ENCODE measurements around the gene NOD2. TPM values are rescaled to one million over a fixed set of nuclear protein-coding genes. Genes with fewer than 3 reads are reported as not detected.

The NOD2 gene
- total RNA-seq, 1 experiment from 2014 or later = not detected

- intact Hi-C loops (cut with micrococcal nuclease; ENCODE audit: unreplicated experiment) (no loop called here), in situ Hi-C loops (cut with HindIII; ENCODE audit: low pct_unique_long_range_greater_than_20kb, low sequenced_read_pairs) (no loop called here)
- no peaks in the 10 kb centered on the region for H3K4me1 ChIP-seq (ENCODE audit: control insufficient read depth, insufficient read depth, low read length)
- no peak overlapping the region for H3K4me3 ChIP-seq (ENCODE audit: low read depth in 2 of 2, low read length in 2 of 2)
- ChIA-PET CTCF (no interaction called here), POLR2A (no interaction called here)
- H3K27ac ChIP-seq (ENCODE audit: low read length) = no peak overlapping the region
- DNase-seq (ENCODE audit: low read depth, low spot score) (no peak), ATAC-seq (no peak)
- no peak for TF ChIP-seq POLR2AphosphoS5 (IDR thresholded peaks at IDR 0.05; ENCODE audit: low read depth, low read length)
- no peak for TF ChIP-seq TCF7L2 (IDR thresholded peaks at IDR 0.05; ENCODE audit: low read depth, low read length)
- TF ChIP-seq SIN3A (IDR thresholded peaks at IDR 0.05; ENCODE audit: borderline replicate concordance, insufficient read depth, low read depth, low read length) = no peak
- TF ChIP-seq REST (IDR thresholded peaks at IDR 0.05; ENCODE audit: insufficient read depth in 1 of 2, low read depth in 2 of 2, low read length in 1 of 2) = no peak
- TF ChIP-seq CTCF (IDR thresholded peaks at IDR 0.05) = no peak
- H3K27me3 ChIP-seq (ENCODE audit: control insufficient read depth, insufficient read depth, low read length) = no peaks in the 10 kb centered on the region; the same call in 1 of the 2 replicates
- no peaks in the 10 kb centered on the region for H3K9me3 ChIP-seq (ENCODE audit: control insufficient read depth, insufficient read depth, low read depth, low read length)
- no peaks in the 10 kb centered on the region for H3K36me3 ChIP-seq (ENCODE audit: control insufficient read depth, insufficient read depth, low read length)
- BruUV-seq (replicated peaks) = no TSS peak
Measured at GRCh38 chr16:50684823-50685461, 8.5 kb upstream of the NOD2 start.

- H3K27me3 ChIP-seq (ENCODE audit: control insufficient read depth, insufficient read depth, low read length) = no peaks in the 10 kb centered on the region; the same call in 1 of the 2 replicates
- intact Hi-C loops (cut with micrococcal nuclease; ENCODE audit: unreplicated experiment) = no loop called here
- no peaks in the 10 kb centered on the region for H3K4me1 ChIP-seq (ENCODE audit: control insufficient read depth, insufficient read depth, low read length)
- DNase-seq (ENCODE audit: low read depth, low spot score) (no peak), ATAC-seq (no peak)
- POLR2A ChIA-PET = no interaction called here
- in situ Hi-C loops (cut with HindIII; ENCODE audit: low pct_unique_long_range_greater_than_20kb, low sequenced_read_pairs) = no loop called here
- no peaks in the 10 kb centered on the region for H3K36me3 ChIP-seq (ENCODE audit: control insufficient read depth, insufficient read depth, low read length)
- no peaks in the 10 kb centered on the region for H3K9me3 ChIP-seq (ENCODE audit: control insufficient read depth, insufficient read depth, low read depth, low read length)
- BruUV-seq (replicated peaks) = no TSS peak
- H3K27ac ChIP-seq (ENCODE audit: low read length) = no peak overlapping the region
- H3K4me3 ChIP-seq (ENCODE audit: low read depth in 2 of 2, low read length in 2 of 2) = no peak overlapping the region
- CTCF ChIA-PET = no interaction called here
- TF ChIP-seq SIN3A (IDR thresholded peaks at IDR 0.05; ENCODE audit: borderline replicate concordance, insufficient read depth, low read depth, low read length) (no peak), TCF7L2 (IDR thresholded peaks at IDR 0.05; ENCODE audit: low read depth, low read length) (no peak), REST (IDR thresholded peaks at IDR 0.05; ENCODE audit: insufficient read depth in 1 of 2, low read depth in 2 of 2, low read length in 1 of 2) (no peak), CTCF (IDR thresholded peaks at IDR 0.05) (no peak), POLR2AphosphoS5 (IDR thresholded peaks at IDR 0.05; ENCODE audit: low read depth, low read length) (no peak)
Measured at GRCh38 chr16:50685462-50686063, 7.8 kb upstream of the NOD2 start.

Measured in Panc1 (cell line).